Brain microvascular endothelial cell (primary cell): ENCODE data around the gene FAAP20.
A peak's percentile ranks its signal among the peaks of the same experiment; 100 is the strongest.

Experiments used
- DNase-seq: peaks from one replicate; pipeline ENCODE4 v3.0.0-alpha.2; 2020
- H3K27ac ChIP-seq: fragments of 250-450 bp; sonication (Bioruptor Pico); 2 replicates; pipeline ENCODE4 v1.5.1; 2020; ENCODE audit warnings: mild to moderate bottlenecking, moderate library complexity
- H3K27me3 ChIP-seq: fragments of 250-450 bp; sonication (Bioruptor Pico); replicated peaks from 2 replicates; pipeline ENCODE4 v1.5.1; 2020; ENCODE audit warnings: mild to moderate bottlenecking
- H3K36me3 ChIP-seq: fragments of 250-450 bp; sonication (Bioruptor Pico); replicated peaks from 2 replicates; pipeline ENCODE4 v1.5.1; 2020; ENCODE audit warnings: mild to moderate bottlenecking
- H3K4me3 ChIP-seq: 2 replicates; pipeline ENCODE4 v1.5.1; 2011; ENCODE audit warnings: low read depth, mild to moderate bottlenecking, control low read depth, low read length, moderate library complexity
- CTCF ChIP-seq: IDR thresholded peaks from 2 replicates; pipeline ENCODE4 v1.5.1; 2011; ENCODE audit warnings: low read depth, mild to moderate bottlenecking, moderate library complexity, low read length, control low read depth, inconsistent platforms; ENCODE audit errors: missing control alignments
- in situ Hi-C: cut with HindIII; loops from 2 replicates; pipeline ENCODE4 v1.10.0; 2017; ENCODE audit warnings: low sequenced_read_pairs, low pct_ligation_motif_present

The FAAP20 gene

GRCh38 chr1:2231532-2232254, 37.1 kb upstream of the FAAP20 start:
- in situ Hi-C loops: no loop called here
- Histone ChIP-seq H3K27me3 (no peaks in the 10 kb centered on the region), H3K27ac (peak overlapping the region; percentile 54), H3K4me3 (peak overlapping the region; percentile 89), H3K36me3 (peaks cover 10% of the 10 kb centered on the region)
- peak; percentile 85 for DNase-seq
- no peak for TF ChIP-seq CTCF

DNA sequence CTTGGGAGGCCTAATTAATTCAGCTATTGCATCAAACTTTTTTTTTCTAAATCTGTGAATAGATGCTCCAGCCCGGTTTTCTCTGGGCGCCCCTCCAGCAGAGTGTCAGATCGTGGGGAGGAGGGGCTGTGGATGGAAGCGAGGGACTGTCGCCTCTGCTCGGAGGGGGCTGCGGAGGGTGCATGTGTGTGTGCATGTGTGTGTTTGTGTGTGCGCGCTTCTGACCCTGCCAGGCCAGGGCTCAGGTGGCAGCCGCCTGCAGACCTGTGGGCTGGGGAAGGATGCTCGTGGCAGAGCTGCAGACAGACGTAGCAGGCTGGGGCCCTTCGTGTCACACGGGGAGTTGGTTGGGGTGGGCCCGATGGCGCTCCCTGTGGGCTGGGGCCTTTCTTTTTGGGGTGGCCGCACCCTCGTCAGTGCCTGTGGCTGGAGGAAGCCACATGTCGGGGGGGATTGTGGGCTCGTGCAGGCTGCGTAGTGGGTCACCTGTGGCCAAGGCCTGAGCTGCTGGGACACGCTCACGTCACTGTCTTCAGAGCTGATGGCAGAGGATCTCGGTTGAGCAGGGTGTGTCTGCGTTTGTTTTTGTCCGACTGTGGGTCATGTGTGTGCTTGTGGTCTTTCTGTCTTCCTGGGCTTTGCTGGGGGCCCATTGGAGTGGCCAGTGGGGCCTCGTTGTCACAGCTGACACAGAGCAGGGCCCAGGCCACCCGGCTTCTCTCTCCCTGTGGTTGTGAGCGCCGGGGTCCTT, 36.4 kb upstream of the FAAP20 start:
- H3K27ac ChIP-seq: peak overlapping the region; percentile 7
- no peak for DNase-seq
- H3K27me3 ChIP-seq: no peaks in the 10 kb centered on the region
- peak overlapping the region; percentile 89 for H3K4me3 ChIP-seq
- TF ChIP-seq CTCF: no peak
- in situ Hi-C loops: no loop called here
- H3K36me3 ChIP-seq: peaks cover 10% of the 10 kb centered on the region

- Histone ChIP-seq H3K4me3 (peak overlapping the region; percentile 89), H3K27me3 (no peaks in the 10 kb centered on the region), H3K27ac (peak overlapping the region; percentile 28), H3K36me3 (peaks cover 10% of the 10 kb centered on the region)
- in situ Hi-C loops: no loop called here
- no peak for DNase-seq
- TF ChIP-seq CTCF: no peak
These were observed 35.5 kb upstream of the FAAP20 start for GRCh38 chr1:2229911-2230731.

DNA sequence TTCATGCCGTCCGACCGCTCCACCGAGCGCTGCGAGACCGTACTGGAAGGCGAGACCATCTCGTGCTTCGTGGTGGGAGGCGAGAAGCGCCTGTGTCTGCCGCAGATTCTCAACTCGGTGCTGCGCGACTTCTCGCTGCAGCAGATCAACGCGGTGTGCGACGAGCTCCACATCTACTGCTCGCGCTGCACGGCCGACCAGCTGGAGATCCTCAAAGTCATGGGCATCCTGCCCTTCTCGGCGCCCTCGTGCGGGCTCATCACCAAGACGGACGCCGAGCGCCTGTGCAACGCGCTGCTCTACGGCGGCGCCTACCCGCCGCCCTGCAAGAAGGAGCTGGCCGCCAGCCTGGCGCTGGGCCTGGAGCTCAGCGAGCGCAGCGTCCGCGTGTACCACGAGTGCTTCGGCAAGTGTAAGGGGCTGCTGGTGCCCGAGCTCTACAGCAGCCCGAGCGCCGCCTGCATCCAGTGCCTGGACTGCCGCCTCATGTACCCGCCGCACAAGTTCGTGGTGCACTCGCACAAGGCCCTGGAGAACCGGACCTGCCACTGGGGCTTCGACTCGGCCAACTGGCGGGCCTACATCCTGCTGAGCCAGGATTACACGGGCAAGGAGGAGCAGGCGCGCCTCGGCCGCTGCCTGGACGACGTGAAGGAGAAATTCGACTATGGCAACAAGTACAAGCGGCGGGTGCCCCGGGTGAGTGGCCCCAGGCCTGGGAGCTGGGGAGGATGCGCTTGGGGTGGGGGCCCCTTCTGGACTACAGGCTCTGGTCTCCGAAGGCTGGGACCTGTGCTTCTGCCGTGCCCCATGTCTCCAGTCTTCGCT, 34.7 kb upstream of the FAAP20 start:
- no peak for DNase-seq

More for the DNA sequence above, 34.7 kb upstream of the FAAP20 start:
- Histone ChIP-seq H3K27me3 (no peaks in the 10 kb centered on the region), H3K27ac (peak overlapping the region; percentile 28), H3K4me3 (peak overlapping the region; percentile 89), H3K36me3 (peaks cover 10% of the 10 kb centered on the region)
- TF ChIP-seq CTCF: no peak
- in situ Hi-C loops: no loop called here
